CD4-positive, alpha-beta memory T cell (primary cell): ENCODE data around the gene CHML. TPM values are rescaled to one million over a fixed set of nuclear protein-coding genes. Genes with fewer than 3 reads are reported as not detected.
A peak's percentile ranks its signal among the peaks of the same experiment; 100 is the strongest.
"Not testable (repeated sequence)": the region's sequence is repeated elsewhere in the genome, so short reads cannot be mapped to it uniquely, and the experiment has no call there.

Source experiments
- CTCF ChIA-PET: fragments of 350-600 bp; sonication (Branson Sonifier 250); formaldehyde crosslinking; loops from one replicate; lab custom pipeline; 2021; ENCODE audit warnings: inconsistent platforms; ENCODE audit not compliant: partially characterized antibody; lab: Charles Lee
- POLR2A ChIA-PET: fragments of 350-600 bp; sonication (Branson Sonifier 250); formaldehyde crosslinking; loops from one replicate; lab custom pipeline; 2021; ENCODE audit not compliant: partially characterized antibody; lab: Charles Lee
- DNase-seq, 5 donors: peaks; one replicate each; pipeline versions ENCODE4 v3.0.0 to v3.0.0-alpha.2; 2020 to 2022; ENCODE audit warnings: mixed read lengths in 1 of 5
- H3K27ac ChIP-seq: one replicate; pipeline ENCODE4 v1.7.0; 2013; ENCODE audit warnings: low read depth, low read length
- H3K27me3 ChIP-seq: 2 replicates; pipeline ENCODE4 v1.7.0; 2013; ENCODE audit warnings: mild to moderate bottlenecking, low read length, moderate library complexity; ENCODE audit not compliant: insufficient read depth
- H3K36me3 ChIP-seq: 2 replicates; pipeline ENCODE4 v1.7.0; 2013; ENCODE audit warnings: mild to moderate bottlenecking, low read length, moderate library complexity; ENCODE audit not compliant: insufficient read depth
- H3K4me1 ChIP-seq: 2 replicates; pipeline ENCODE4 v1.7.0; 2013; ENCODE audit warnings: mild to moderate bottlenecking, low read length, moderate library complexity; ENCODE audit not compliant: insufficient read depth
- H3K4me3 ChIP-seq, 2 donors: one replicate each; pipeline ENCODE4 v1.7.0; 2013; ENCODE audit warnings: low read length in 2 of 2, mild to moderate bottlenecking in 1 of 2
- H3K9me3 ChIP-seq, 2 donors: one replicate each; pipeline ENCODE4 v1.7.0; 2013; ENCODE audit warnings: low read length in 2 of 2, control low read depth in 1 of 2; ENCODE audit not compliant: control insufficient read depth in 1 of 2
- H3K27ac Mint-ChIP-seq, 7 donors: one replicate each; pipeline ENCODE4 v1.8.0; 2020 to 2021; ENCODE audit warnings: mixed read lengths in 7 of 7, mild to moderate bottlenecking in 6 of 7, inconsistent platforms in 3 of 7, moderate library complexity in 3 of 7
- H3K27me3 Mint-ChIP-seq, 2 donors: one replicate each; pipeline ENCODE4 v1.8.0; 2020 to 2021; ENCODE audit warnings: mixed read lengths in 2 of 2
- H3K36me3 Mint-ChIP-seq, 2 donors: one replicate each; pipeline ENCODE4 v1.8.0; 2020 to 2021; ENCODE audit warnings: mixed read lengths in 2 of 2, inconsistent platforms in 1 of 2, mild to moderate bottlenecking in 1 of 2
- H3K4me1 Mint-ChIP-seq, 4 donors: one replicate each; pipeline ENCODE4 v1.8.0; 2020 to 2021; ENCODE audit warnings: mixed read lengths in 4 of 4, mild to moderate bottlenecking in 1 of 4
- H3K4me3 Mint-ChIP-seq, 8 donors: one replicate each; pipeline ENCODE4 v1.8.0; 2020 to 2021; ENCODE audit warnings: mixed read lengths in 8 of 8, mild to moderate bottlenecking in 7 of 8, moderate library complexity in 6 of 8, inconsistent platforms in 3 of 8
- H3K9me3 Mint-ChIP-seq, 8 donors: one replicate each; pipeline ENCODE4 v1.8.0; 2020 to 2021; ENCODE audit warnings: mixed read lengths in 8 of 8, mild to moderate bottlenecking in 5 of 8, inconsistent platforms in 3 of 8, moderate library complexity in 1 of 8
- intact Hi-C: fragments of 100-400 bp; cut with micrococcal nuclease; formaldehyde crosslinking; loops from one replicate; pipeline ENCODE4 v1.15.1; 2023
- polyA plus RNA-seq, 2 donors: library from polyadenylated mRNA; unstranded; fragments of 300-500 nt; fragmentation: Illumina TruSeq; gene quantifications; one replicate each; pipeline ENCODE4 v1.2.3, GENCODE V29; 2021
- total RNA-seq, 2 experiments: library from RNA; stranded (reverse); gene quantifications; one replicate each; pipeline ENCODE4 v1.2.3, GENCODE V29; 2021

CHML gene
- total RNA-seq (1 to 10 TPM; 7.5 to 8.8 TPM), polyA plus RNA-seq (1 to 10 TPM; 2.2 to 2.5 TPM)

GRCh38 chr1:241640149-241640866 is at the start of gene CHML, which contains the start of gene OPN3:
CHML (minus strand) TSS chr1:241640369; CDS start chr1:241635766, 4,603 bp downstream.
OPN3 (minus strand) TSS chr1:241640369; CDS start chr1:241640254, 115 bp downstream.
- Histone ChIP-seq H3K36me3 (no peaks in the 10 kb centered on the region), H3K9me3 (no peaks in the 10 kb centered on the region), H3K4me1 (peaks cover 25% of the 10 kb centered on the region), H3K27me3 (no peaks in the 10 kb centered on the region), H3K27ac (peak within 1 kb of the TSS; percentile 41), H3K4me3 (peak within 1 kb of the TSS; percentile 64 to 82)
- Mint-ChIP-seq H3K36me3 (peaks cover 2 to 3% of the 10 kb centered on the region in 2 donors), H3K27ac (peak within 1 kb of the TSS; percentile 60 to 96 (median 85)), H3K4me1 (peaks cover 18 to 40% (median 25%) of the 10 kb centered on the region in 4 donors), H3K9me3 (peaks cover 0 to 3% (median 0%) of the 10 kb centered on the region in 8 donors), H3K4me3 (peak within 1 kb of the TSS; percentile 81 to 89 (median 86)), H3K27me3 (no peaks in the 10 kb centered on the region)
- DNase-seq, result peak; percentile 83 to 87 (median 84)
- ChIA-PET POLR2A (interaction anchor here (0.7 to 2.6 kb wide), 10 partner anchors 11 to 1615 kb away, joined by 3 to 18 read pairs (median 5); partner anchors contain the start of genes CEP170, EXO1, FH and SDCCAG8), CTCF (interaction anchor here (0.8 to 2.2 kb wide), 9 partner anchors 8 to 359 kb away, joined by 3 to 10 read pairs (median 3); partner anchors contain the start of gene MAP1LC3C)
- intact Hi-C loops, result loop anchor here (1.0 to 2.0 kb wide), 4 partner anchors 13 to 1614 kb away; partner anchors contain the start of gene CEP170

GRCh38 chr1:241688940-241689368 is 48.8 kb upstream of the CHML start:
- no peak overlapping the region for H3K27ac Mint-ChIP-seq
- H3K9me3 ChIP-seq, result no peaks in the 10 kb centered on the region
- no peaks in the 10 kb centered on the region for H3K27me3 ChIP-seq
- DNase-seq, result no peak
- no peak overlapping the region for H3K4me3 ChIP-seq
- H3K4me3 Mint-ChIP-seq, result no peak overlapping the region
- H3K4me1 ChIP-seq, result no peaks in the 10 kb centered on the region
- no peak overlapping the region for H3K27ac ChIP-seq
- ChIA-PET CTCF (no interaction called here), POLR2A (no interaction called here)
- H3K9me3 Mint-ChIP-seq, result peaks cover 0 to 3% (median 0%) of the 10 kb centered on the region in 8 donors
- H3K36me3 ChIP-seq, result no peaks in the 10 kb centered on the region
- peaks cover 0 to 1% of the 10 kb centered on the region in 2 donors for H3K36me3 Mint-ChIP-seq
- H3K27me3 Mint-ChIP-seq, result peaks cover 0 to 14% of the 10 kb centered on the region in 2 donors
- H3K4me1 Mint-ChIP-seq, result peaks cover 4 to 11% (median 6%) of the 10 kb centered on the region in 4 donors
- intact Hi-C loops, result no loop called here

DNA sequence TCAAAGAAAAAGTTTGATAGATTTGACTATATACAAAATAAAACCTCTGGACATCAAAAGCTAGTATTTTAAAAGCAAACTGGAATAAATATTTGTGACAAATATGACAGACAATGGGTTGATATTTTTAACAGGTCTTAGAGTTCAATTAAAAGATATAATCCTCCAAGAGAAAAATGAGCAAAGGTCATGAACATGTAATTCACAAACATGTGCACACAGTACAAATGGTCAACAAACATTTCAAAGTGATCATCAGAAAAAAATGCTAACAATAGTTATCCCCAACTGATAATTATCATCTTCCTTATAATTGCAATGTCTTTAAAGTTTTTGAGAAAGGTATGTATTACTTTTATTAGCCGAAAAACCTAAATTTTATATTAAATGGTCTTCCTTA is 43.9 kb upstream of the CHML start:
- Histone ChIP-seq H3K4me3 (no peak overlapping the region), H3K36me3 (no peaks in the 10 kb centered on the region), H3K27ac (no peak overlapping the region), H3K27me3 (no peaks in the 10 kb centered on the region), H3K9me3 (no peaks in the 10 kb centered on the region), H3K4me1 (no peaks in the 10 kb centered on the region)
- DNase-seq, result no peak
- intact Hi-C loops, result no loop called here
- H3K27me3 Mint-ChIP-seq, result peaks cover 0 to 10% of the 10 kb centered on the region in 2 donors
- peaks cover 0 to 4% (median 0%) of the 10 kb centered on the region in 8 donors for H3K9me3 Mint-ChIP-seq
- peaks cover 1 to 20% of the 10 kb centered on the region in 2 donors for H3K36me3 Mint-ChIP-seq
- no peak overlapping the region for H3K27ac Mint-ChIP-seq
- ChIA-PET POLR2A (no interaction called here), CTCF (interaction anchor here (1.3 kb wide), 1 partner anchor 73 kb away, joined by 3 read pairs; no protein-coding TSS in a partner anchor)
- no peak overlapping the region for H3K4me3 Mint-ChIP-seq
- H3K4me1 Mint-ChIP-seq, result peaks cover 0 to 3% (median 0%) of the 10 kb centered on the region in 4 donors

GRCh38 chr1:241682921-241683320 is 42.8 kb upstream of the CHML start:
- ChIA-PET POLR2A (no interaction called here), CTCF (interaction anchor here (1.3 kb wide), 1 partner anchor 72 kb away, joined by 3 read pairs; no protein-coding TSS in a partner anchor)
- Mint-ChIP-seq H3K9me3 (peaks cover 0 to 4% (median 0%) of the 10 kb centered on the region in 8 donors), H3K4me3 (no peak overlapping the region), H3K27me3 (peaks cover 0 to 5% of the 10 kb centered on the region in 2 donors), H3K4me1 (peaks cover 1 to 3% (median 2%) of the 10 kb centered on the region in 4 donors), H3K36me3 (peaks cover 1 to 20% of the 10 kb centered on the region in 2 donors), H3K27ac (no peak overlapping the region)
- no peak overlapping the region for H3K4me3 ChIP-seq
- H3K36me3 ChIP-seq, result no peaks in the 10 kb centered on the region
- H3K27ac ChIP-seq, result no peak overlapping the region
- H3K9me3 ChIP-seq, result no peaks in the 10 kb centered on the region
- intact Hi-C loops, result no loop called here
- H3K27me3 ChIP-seq, result no peaks in the 10 kb centered on the region
- peaks cover 10% of the 10 kb centered on the region for H3K4me1 ChIP-seq
- no peak for DNase-seq

- Mint-ChIP-seq H3K36me3 (peaks cover 1 to 20% of the 10 kb centered on the region in 2 donors), H3K4me1 (peaks cover 9 to 11% (median 9%) of the 10 kb centered on the region in 4 donors)
- peaks cover 15% of the 10 kb centered on the region for H3K4me1 ChIP-seq
- H3K4me3 Mint-ChIP-seq, intact Hi-C loops, H3K9me3 ChIP-seq, H3K27ac Mint-ChIP-seq, CTCF ChIA-PET, H3K36me3 ChIP-seq, H3K4me3 ChIP-seq, H3K27me3 Mint-ChIP-seq, H3K27me3 ChIP-seq, DNase-seq, POLR2A ChIA-PET, H3K27ac ChIP-seq, H3K9me3 Mint-ChIP-seq: not testable (repeated sequence)
These were observed 41.8 kb upstream of the CHML start for GRCh38 chr1:241681861-241682448.

- CTCF ChIA-PET, result interaction anchor here (1.2 kb wide), 1 partner anchor 39 kb away, joined by 3 read pairs; no protein-coding TSS in a partner anchor
- no peak for DNase-seq
- Histone ChIP-seq H3K4me3 (no peak overlapping the region), H3K4me1 (peaks cover 22% of the 10 kb centered on the region), H3K9me3 (no peaks in the 10 kb centered on the region), H3K27me3 (no peaks in the 10 kb centered on the region), H3K36me3 (no peaks in the 10 kb centered on the region), H3K27ac (no peak overlapping the region)
- Mint-ChIP-seq H3K4me3 (no peak overlapping the region), H3K27ac (no peak overlapping the region), H3K27me3 (peaks cover 0 to 3% of the 10 kb centered on the region in 2 donors), H3K9me3 (peaks cover 0 to 4% (median 0%) of the 10 kb centered on the region in 8 donors), H3K4me1 (peaks cover 12 to 19% (median 15%) of the 10 kb centered on the region in 4 donors), H3K36me3 (peaks cover 0 to 20% of the 10 kb centered on the region in 2 donors)
- POLR2A ChIA-PET, result no interaction called here
- intact Hi-C loops, result no loop called here
These were observed 39.8 kb upstream of the CHML start for GRCh38 chr1:241679961-241680360.
